Muscle of arm (tissue), 12 donors: ENCODE measurements around the gene SPG7. TPM values are rescaled to one million over a fixed set of nuclear protein-coding genes. Genes with fewer than 3 reads are reported as not detected.
"Not testable (repeated sequence)": the region's sequence is repeated elsewhere in the genome, so short reads cannot be mapped to it uniquely, and the experiment has no call there.

ENCODE experiments used
- DNase-seq: peaks from one replicate; pipeline ENCODE4 v3.0.0-alpha.2; 2013
- polyA plus RNA-seq, 12 donors: library from polyadenylated mRNA; unstranded; fragments of 120-200 nt; gene quantifications; one replicate each; pipeline ENCODE4 v1.2.1, GENCODE V29; 2013; ENCODE audit not compliant: insufficient read length in 12 of 12

Gene SPG7
- polyA plus RNA-seq, 12 donors: 48.3 to 103 (median 64.5) TPM; not detected in 1

DNA sequence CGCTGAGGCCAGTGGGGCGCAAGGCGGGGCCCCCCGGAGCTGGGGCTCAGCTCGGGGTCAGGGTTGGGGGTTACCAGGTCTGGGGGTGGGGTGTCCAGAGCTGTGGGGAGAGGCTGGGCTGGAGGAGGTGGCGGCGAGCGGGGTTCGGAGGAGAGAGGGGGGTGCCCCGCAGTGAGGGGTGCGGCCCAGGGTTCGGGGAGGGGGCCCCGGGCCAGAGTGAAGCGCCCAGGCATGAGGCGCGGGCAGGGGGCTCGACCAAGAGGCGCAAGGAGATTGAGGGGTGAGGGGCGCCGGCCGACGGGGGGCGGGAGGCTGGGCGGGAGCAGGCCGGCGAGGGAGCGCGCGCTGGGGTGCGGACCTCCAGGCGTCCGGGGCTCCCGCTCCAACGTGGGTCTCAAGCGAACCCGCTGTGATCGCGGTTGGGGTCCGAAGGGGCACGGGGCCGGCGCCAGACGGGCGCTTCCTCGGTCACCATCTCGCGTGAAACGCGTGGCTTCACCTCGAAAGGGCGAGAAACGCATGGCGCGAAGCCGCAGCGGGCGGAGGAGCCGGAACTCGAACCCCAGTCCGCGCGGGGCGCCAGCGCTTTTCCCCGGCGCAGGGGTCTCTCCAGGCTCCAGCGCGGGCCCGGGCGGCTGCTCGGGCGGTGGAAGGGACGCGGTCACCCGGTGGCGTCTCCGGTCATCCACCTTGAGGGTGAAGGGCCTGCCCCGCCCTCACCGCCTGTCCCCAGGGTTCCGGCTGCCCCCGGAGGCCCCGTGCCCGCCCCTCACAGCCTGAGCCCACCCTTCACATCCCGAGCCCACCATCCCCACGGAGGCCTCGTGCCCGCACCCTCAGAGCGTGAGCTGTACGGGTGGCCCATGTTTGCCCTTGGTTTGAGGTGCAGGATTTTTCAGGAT, 68.2 kb downstream of the SPG7 start:
- no peak for DNase-seq

DNA sequence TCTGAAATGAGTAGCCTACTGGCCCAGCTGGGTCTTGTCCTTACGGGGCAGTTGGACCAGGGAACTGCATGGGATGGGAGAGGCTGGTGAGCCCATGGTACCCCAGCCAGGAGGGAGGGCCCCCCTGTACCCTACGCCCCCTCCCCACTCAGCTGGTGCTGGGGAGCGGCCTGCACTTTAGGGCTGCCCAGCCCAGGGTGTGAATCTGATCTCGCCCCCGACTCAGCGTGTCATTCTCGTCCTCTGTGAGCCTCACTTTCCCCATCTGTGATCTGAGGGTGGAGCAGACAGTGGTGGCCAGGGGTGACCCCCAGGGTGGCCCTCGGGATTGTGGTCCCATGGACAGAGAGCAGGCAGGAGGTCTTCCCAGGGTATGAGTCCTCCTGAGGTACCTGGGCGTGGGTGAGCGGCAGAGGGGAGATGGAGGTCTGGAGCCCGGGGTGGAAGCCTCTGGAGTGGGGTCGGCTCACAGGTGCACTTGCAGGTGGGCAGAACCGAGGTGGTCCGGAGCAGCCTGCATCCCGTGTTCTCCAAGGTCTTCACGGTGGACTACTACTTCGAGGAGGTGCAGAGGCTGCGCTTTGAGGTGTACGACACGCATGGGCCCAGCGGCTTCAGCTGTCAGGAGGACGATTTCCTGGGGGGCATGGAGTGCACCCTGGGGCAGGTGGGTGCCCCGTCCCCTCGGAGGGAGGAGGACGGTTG, 69.0 kb downstream of the SPG7 start:
- DNase-seq: no peak

GRCh38 chr16:89579351-89579750, 71.1 kb downstream of the SPG7 start:
- DNase-seq: no peak

DNA sequence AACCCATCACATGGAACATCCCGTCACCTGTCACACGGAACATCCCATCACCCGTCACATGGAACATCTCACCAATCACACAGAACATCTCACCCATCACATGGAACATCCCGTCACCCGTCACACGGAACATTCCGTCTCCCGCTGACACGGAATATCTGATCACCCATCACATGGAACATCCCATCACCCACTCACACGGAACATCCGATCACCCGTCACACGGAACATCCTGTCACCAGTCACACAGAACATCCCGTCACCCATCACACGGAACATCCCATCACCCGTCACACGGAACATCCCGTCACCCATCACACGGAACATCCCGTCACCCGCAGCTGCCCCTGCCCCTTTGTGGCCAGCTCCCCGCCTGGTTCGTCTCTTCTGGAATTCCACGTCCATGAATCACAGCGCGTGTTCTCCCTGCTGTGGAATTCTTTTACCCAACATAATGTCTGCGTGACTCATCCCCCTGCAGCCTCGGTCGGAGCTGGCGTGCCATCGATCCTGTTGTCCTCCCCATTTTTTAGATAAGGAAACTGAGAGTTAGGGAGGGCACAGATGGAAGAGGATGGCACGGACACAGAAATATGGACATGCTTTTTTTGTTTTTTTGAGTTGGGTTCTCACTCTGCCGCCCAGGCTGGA, 73.0 kb downstream of the SPG7 start:
- no peak for DNase-seq

- no peak for DNase-seq
These were observed 73.8 kb downstream of the SPG7 start for GRCh38 chr16:89581861-89582563.

GRCh38 chr16:89582614-89583196, 74.5 kb downstream of the SPG7 start:
- no peak for DNase-seq

GRCh38 chr16:89583197-89583894, 75.1 kb downstream of the SPG7 start:
- no peak for DNase-seq

- DNase-seq: no peak
These were observed 75.9 kb downstream of the SPG7 start for GRCh38 chr16:89583895-89584644.

- DNase-seq: no peak
These were observed 76.8 kb downstream of the SPG7 start for GRCh38 chr16:89584768-89585549.

DNA sequence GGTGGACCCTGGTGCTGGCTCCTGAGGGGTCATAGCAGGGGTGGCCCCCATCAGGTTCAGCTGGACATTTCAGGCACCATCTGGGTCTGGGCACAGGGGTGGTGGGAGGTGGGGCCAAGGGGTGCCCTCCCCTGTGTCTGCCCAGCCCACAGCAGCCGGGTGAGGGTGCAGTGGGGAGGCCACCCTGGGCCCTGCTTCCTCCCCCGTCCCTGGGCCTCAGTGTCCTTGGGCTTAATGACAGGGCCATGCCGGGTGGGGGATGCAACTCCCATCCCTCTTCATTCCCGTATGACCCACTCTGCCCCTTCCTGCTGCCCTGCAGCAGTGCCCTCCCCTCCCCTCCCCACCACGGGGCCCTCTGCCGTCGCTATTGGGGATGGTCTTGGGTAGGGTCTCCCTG, 78.0 kb downstream of the SPG7 start:
- DNase-seq: no peak

DNA sequence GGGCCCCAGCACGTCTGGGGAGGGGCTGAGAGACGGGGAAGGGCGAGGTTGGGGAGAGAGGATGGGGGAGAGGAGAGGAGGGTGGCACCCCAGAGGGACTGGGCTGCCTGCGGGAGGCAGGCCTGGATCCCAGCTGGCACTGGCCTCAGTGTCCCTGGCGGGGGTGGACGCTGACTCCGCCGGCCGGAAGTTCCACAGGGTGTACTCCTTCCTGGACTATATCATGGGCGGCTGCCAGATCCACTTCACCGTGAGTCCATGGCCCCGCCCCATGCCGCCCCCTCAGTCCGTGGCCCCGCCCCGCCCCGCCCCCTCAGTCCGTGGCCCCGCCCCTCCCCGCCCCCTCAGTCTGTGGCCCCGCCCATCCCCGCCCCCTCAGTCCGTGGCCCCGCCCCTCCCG, 78.7 kb downstream of the SPG7 start:
- no peak for DNase-seq

- DNase-seq: not testable (repeated sequence)
These were observed 79.5 kb downstream of the SPG7 start for GRCh38 chr16:89587676-89588075.

DNA sequence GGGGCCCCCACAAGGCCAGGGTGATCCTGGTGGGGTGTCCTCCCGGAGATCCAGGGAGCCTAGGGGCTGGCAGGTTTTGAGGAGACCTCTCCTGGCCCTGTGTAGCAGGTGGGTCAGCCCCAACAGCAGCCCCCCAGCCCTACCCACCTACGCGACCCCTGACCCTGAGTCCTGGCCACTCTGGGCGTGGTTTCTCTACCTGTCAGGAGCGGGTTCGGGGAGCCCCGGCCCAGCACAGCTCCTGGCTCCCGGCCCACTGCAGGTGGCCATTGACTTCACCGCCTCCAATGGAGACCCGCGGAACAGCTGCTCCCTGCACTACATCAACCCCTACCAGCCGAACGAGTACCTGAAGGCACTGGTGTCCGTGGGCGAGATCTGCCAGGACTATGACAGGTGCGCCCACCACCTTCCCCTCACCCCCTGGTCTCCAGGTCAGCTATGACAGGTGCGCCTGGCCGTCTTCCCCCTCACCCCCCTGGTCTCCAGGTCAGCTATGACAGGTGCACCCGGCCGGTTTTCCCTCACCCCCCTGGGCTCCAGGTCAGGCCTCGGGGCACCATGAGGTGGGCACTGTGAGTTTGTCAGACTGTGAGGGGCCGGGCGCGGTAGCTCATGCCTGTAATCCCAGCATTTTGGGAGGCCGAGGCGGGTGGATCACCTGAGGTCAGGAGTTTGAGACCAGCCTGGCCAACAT, 80.4 kb downstream of the SPG7 start:
- no peak for DNase-seq

DNA sequence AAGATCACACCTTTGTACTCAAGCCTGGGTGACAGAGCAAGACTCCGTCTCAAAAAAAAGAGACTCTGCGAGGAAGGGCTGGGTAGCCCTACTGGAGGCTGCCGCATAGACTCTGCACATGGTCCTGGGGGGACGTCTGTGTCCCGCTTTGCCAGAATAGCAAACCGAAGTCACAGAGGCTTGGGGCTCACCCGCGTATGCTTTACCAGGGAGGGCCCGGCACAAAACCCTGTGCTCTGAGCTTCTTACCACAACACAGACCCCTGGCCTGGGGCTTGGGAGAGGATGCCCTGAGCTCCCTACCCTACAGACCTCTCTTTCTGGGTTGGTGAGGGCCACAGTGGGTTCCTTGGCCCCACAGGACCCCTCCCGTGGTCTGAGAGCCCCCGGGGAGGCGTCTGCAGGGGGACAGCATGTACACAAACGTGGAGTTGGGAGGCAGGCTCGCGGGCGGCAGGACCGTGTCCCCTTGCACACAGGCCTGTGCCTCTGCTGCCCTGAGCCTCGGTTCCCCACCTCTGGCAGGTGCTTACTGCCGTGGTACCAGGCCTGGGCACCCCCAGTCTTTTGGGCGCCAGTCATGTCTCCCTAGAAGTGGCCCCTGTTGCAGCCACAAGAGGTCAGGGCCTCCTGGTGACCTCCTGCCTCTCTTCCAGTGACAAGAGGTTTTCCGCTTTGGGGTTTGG, 81.2 kb downstream of the SPG7 start:
- no peak for DNase-seq

DNA sequence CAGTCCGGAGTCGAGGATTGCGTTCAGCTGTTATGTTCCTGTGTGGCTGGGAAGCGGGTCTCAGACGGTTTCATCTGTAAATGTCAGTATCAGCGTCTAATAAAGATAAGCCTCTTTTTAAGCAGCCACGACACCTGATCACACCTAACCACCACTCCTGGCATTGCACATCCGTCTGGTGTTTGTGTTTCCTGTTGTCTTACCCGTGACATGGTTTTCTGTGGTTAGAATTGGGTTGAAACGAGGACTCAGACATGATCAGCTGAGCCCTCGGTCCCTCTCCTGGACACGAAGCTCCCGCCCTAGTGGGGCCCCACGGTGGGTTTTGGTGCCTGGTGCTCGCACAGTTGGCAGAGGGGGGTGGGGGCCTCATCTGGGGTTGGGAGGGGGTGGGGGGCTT, 85.6 kb downstream of the SPG7 start:
- DNase-seq: no peak

DNA sequence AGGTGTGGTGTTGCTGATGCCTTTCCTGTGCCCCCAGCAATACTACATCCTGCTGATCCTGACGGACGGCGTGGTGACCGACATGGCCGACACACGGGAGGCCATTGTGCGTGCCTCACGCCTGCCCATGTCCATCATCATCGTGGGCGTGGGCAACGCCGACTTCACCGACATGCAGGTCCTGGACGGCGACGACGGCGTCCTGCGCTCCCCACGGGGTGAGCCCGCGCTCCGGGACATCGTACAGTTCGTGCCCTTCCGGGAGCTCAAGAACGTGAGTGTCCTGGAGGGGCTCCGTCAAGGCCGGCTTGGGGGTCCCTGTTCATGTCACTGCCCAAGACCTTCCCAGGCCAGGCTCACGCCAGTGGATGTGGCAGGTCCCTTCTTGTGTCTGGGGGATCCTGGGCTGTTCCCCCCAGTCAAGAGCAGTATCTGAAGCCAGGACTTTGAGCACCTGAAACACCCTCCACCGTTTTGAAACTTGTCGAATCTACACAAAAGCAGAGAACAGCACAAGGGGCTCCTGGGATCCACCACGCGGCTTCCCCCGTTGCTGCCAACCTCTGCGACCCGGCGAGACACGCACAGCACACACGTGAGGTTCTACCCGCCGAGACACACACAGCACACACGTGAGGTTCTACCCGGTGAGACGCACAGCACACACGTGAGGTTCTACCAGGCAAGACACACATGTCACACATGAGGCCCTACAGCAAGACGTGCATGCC, 87.3 kb downstream of the SPG7 start:
- DNase-seq: no peak

- DNase-seq: no peak
These were observed 88.0 kb downstream of the SPG7 start for GRCh38 chr16:89596061-89596689.
